GM12891 (cell line): ENCODE data around the gene SPC24.

Source experiments
- POLR2A ChIP-seq: IDR thresholded peaks from 2 replicates; pipeline ENCODE4 v1.6.1; 2011; ENCODE audit warnings: low read depth, low read length, control low read depth
- POLR2AphosphoS5 ChIP-seq: IDR thresholded peaks from 2 replicates; pipeline ENCODE4 v1.6.1; 2011; ENCODE audit warnings: low read depth, low read length, control low read depth
- TAF1 ChIP-seq: IDR thresholded peaks from 2 replicates; pipeline ENCODE4 v1.6.1; 2011; ENCODE audit warnings: low read depth, low read length, control low read depth

GRCh38 chr19:11152318-11153062 lies 3.1 kb downstream of the SPC24 start:
- no peak for TF ChIP-seq POLR2A
- TF ChIP-seq TAF1: no peak
- TF ChIP-seq POLR2AphosphoS5: no peak
